OCI-LY7 (cell line): ENCODE results near the gene OR10C1. TPM values are rescaled to one million over a fixed set of nuclear protein-coding genes. Genes with fewer than 3 reads are reported as not detected.

Source experiments
- BruUV-seq: library from RNA; stranded (reverse); fragments of 400-500 nt; replicated peaks from 2 replicates; lab custom pipeline; 2021; lab: Mats Ljungman, UMichigan
- CTCF ChIA-PET: fragments of 300-600 bp; sonication (Branson Sonifier 250); formaldehyde crosslinking; loops from one replicate; lab custom pipeline; 2022; ENCODE audit warnings: antibody characterized with exemption; ENCODE audit not compliant: unreplicated experiment; lab: Charles Lee
- POLR2A ChIA-PET: fragments of 300-600 bp; sonication (Branson Sonifier 250); formaldehyde crosslinking; loops from one replicate; lab custom pipeline; 2022; ENCODE audit warnings: antibody characterized with exemption; lab: Charles Lee
- DNase-seq: peaks from one replicate; pipeline ENCODE4 v3.0.0-alpha.2; 2015; ENCODE audit warnings: low spot score
- H2AFZ ChIP-seq: fragments of 200-600 bp; sonication (generic), shearing (Covaris generic); 2 replicates; pipeline ENCODE4 v1.6.1; 2014; ENCODE audit warnings: mild to moderate bottlenecking, antibody characterized with exemption, low read length, moderate library complexity
- H3K27ac ChIP-seq: fragments of 200-600 bp; sonication (generic); 2 replicates; pipeline ENCODE4 v1.5.1; 2014; ENCODE audit warnings: mixed run types, low read depth, mild to moderate bottlenecking, moderate library complexity, low read length, inconsistent platforms; ENCODE audit not compliant: poor library complexity, severe bottlenecking
- H3K36me3 ChIP-seq: fragments of 200-600 bp; sonication (generic); 2 replicates; pipeline ENCODE4 v1.6.1; 2014; ENCODE audit warnings: mild to moderate bottlenecking, antibody characterized with exemption, low read length, moderate library complexity, mixed read lengths; ENCODE audit not compliant: insufficient read depth
- H3K4me1 ChIP-seq: fragments of 200-600 bp; sonication (generic); 2 replicates; pipeline ENCODE4 v1.5.1; 2014; ENCODE audit warnings: mild to moderate bottlenecking, low read length; ENCODE audit not compliant: insufficient read depth, poor library complexity, severe bottlenecking
- H3K4me2 ChIP-seq: fragments of 200-600 bp; sonication (generic); 2 replicates; pipeline ENCODE4 v1.6.1; 2014; ENCODE audit warnings: mild to moderate bottlenecking, low read length
- H3K4me3 ChIP-seq: fragments of 200-600 bp; sonication (generic); 2 replicates; pipeline ENCODE4 v1.5.1; 2014; ENCODE audit warnings: mild to moderate bottlenecking, low read depth, low read length; ENCODE audit not compliant: poor library complexity, severe bottlenecking
- H3K79me2 ChIP-seq: fragments of 200-600 bp; sonication (generic); 2 replicates; pipeline ENCODE4 v1.6.1; 2016; ENCODE audit warnings: low read depth, mild to moderate bottlenecking, low read length, moderate library complexity, mixed read lengths; ENCODE audit not compliant: insufficient read depth
- H3K9me2 ChIP-seq: fragments of 200-600 bp; sonication (generic); 2 replicates; pipeline ENCODE4 v1.6.1; 2016; ENCODE audit warnings: mild to moderate bottlenecking, low read length, mixed read lengths; ENCODE audit not compliant: insufficient read depth
- H3K9me3 ChIP-seq: fragments of 200-600 bp; sonication (generic); 2 replicates; pipeline ENCODE4 v1.6.1; 2014; ENCODE audit warnings: mild to moderate bottlenecking, mixed run types, low read length, mixed read lengths
- H4K20me1 ChIP-seq: fragments of 200-600 bp; sonication (generic); 2 replicates; pipeline ENCODE4 v1.6.1; 2014; ENCODE audit warnings: mild to moderate bottlenecking, antibody characterized with exemption, low read length, moderate library complexity, mixed read lengths; ENCODE audit not compliant: insufficient read depth
- CTCF ChIP-seq: fragments of 200-600 bp; sonication (generic); conservative IDR thresholded peaks from 2 replicates; pipeline ENCODE4 v1.5.1; 2014; ENCODE audit warnings: mild to moderate bottlenecking, antibody characterized with exemption, low read length, moderate library complexity, mixed read lengths
- EZH2phosphoT487 ChIP-seq: fragments of 200-600 bp; sonication (generic); IDR thresholded peaks from 2 replicates; pipeline ENCODE4 v1.6.1; 2018; ENCODE audit warnings: low read depth, borderline replicate concordance, mild to moderate bottlenecking, mixed run types, antibody characterized with exemption, low read length, moderate library complexity, mixed read lengths
- intact Hi-C: fragments of 100-400 bp; cut with micrococcal nuclease; formaldehyde crosslinking; loops from one replicate; pipeline ENCODE4 v1.10.0; 2022; ENCODE audit not compliant: unreplicated experiment
- total RNA-seq, 2 experiments: library from RNA; depleted of rRNA in 1 of 2; stranded (reverse); fragments of >200 nt in 1 of 2; shearing (Covaris generic) in 1 of 2; gene quantifications; 2 replicates each; pipeline ENCODE4 v1.2.3, GENCODE V29; 2014 to 2022

OR10C1 gene
- total RNA-seq, 2 experiments from 2014 or later, result not detected

DNA sequence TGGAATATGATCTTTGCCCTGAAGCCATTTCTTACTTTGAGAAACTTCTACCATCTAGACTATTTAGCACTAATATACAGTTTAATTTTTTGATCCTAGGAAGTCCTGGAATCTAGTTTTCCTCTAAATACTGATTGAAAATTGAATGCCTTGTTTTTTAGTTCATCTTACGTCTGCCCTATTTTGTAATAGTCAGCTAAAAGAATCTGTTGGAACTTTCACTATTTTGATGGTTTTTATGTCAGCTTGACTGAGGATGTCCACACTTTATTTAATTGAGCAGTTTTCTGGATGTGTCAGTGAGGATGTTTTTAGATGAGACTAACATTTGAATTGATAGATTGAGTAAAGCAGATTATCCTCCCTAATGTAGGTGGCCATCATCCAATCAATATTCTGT lies 35.3 kb upstream of the OR10C1 start:
- H3K4me3 ChIP-seq, result no peak overlapping the region
- no peaks in the 10 kb centered on the region for H3K4me1 ChIP-seq
- no peaks in the 10 kb centered on the region for H4K20me1 ChIP-seq
- no peak overlapping the region for H3K4me2 ChIP-seq
- BruUV-seq, result no TSS peak
- DNase-seq, result no peak
- intact Hi-C loops, result no loop called here
- no peak overlapping the region for H2AFZ ChIP-seq
- H3K79me2 ChIP-seq, result no peaks in the 10 kb centered on the region
- H3K9me2 ChIP-seq, result no peaks in the 10 kb centered on the region
- no peaks in the 10 kb centered on the region for H3K36me3 ChIP-seq
- CTCF ChIA-PET, result no interaction called here
- POLR2A ChIA-PET, result no interaction called here
- H3K9me3 ChIP-seq, result no peaks in the 10 kb centered on the region
- no peak overlapping the region for H3K27ac ChIP-seq
- TF ChIP-seq EZH2phosphoT487 (no peak), CTCF (no peak)

DNA sequence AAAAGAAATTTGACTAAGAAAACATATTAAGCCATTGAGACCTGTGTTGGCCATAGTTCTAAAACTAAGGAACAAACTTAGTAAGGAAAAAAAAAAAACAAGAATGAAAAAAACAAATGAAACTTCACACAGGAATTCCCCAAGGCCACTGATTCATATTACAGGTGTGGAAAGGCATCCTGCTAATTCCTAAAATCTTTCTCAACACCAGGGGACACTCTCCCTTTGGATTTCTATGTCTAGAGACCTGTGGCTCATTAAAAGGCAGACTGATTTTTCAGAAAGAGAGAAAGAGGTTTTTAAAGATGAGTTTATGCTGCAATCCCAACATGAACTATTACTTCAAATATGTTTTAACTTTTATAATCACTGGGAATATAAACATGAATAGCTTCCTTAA lies 24.5 kb upstream of the OR10C1 start, which contains the start of gene OR12D1:
OR12D1 (plus strand) TSS at position 341 of the 400 bp plus-strand sequence.
- Histone ChIP-seq H3K9me3 (no peaks in the 10 kb centered on the region), H3K27ac (no peak within 1 kb of the TSS), H2AFZ (no peak within 1 kb of the TSS), H4K20me1 (no peaks in the 10 kb centered on the region), H3K9me2 (no peaks in the 10 kb centered on the region), H3K36me3 (no peaks in the 10 kb centered on the region), H3K4me3 (no peak within 1 kb of the TSS), H3K4me2 (no peak within 1 kb of the TSS), H3K79me2 (no peaks in the 10 kb centered on the region), H3K4me1 (no peaks in the 10 kb centered on the region)
- ChIA-PET POLR2A (no interaction called here), CTCF (no interaction called here)
- intact Hi-C loops, result no loop called here
- TF ChIP-seq CTCF (no peak), EZH2phosphoT487 (no peak)
- no peak for DNase-seq
- BruUV-seq, result no TSS peak

DNA sequence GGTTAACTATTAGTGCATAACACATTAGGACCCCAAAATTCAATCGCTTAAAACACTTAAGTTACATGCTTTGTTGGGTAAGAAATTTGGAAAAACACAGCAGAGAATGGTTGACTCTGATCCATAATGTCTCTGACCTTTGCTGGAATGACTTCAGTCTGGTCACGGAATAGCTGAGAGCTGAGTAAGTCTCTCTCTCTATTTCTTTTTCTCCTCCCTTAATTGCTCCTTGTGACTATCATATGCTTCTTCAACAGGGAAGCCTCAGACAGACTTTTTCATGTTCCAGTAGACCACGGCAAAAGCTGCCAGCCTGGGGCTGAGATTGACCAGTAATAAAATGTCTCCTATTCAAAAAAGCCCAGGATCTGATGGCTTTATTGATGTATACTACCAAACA lies 19.6 kb upstream of the OR10C1 start:
- ChIA-PET POLR2A (no interaction called here), CTCF (no interaction called here)
- Histone ChIP-seq H3K4me3 (no peak overlapping the region), H3K27ac (no peak overlapping the region), H2AFZ (no peak overlapping the region), H3K79me2 (no peaks in the 10 kb centered on the region), H3K4me2 (no peak overlapping the region), H3K4me1 (no peaks in the 10 kb centered on the region), H3K36me3 (no peaks in the 10 kb centered on the region), H4K20me1 (no peaks in the 10 kb centered on the region), H3K9me3 (no peaks in the 10 kb centered on the region), H3K9me2 (no peaks in the 10 kb centered on the region)
- no TSS peak for BruUV-seq
- intact Hi-C loops, result no loop called here
- TF ChIP-seq EZH2phosphoT487 (no peak), CTCF (no peak)
- no peak for DNase-seq
